HepG2 (cell line): ENCODE results near the gene RABL6. TPM values are rescaled to one million over a fixed set of nuclear protein-coding genes. Genes with fewer than 3 reads are reported as not detected.

Source experiments
- AFF4 ChIP-seq: sonication (generic); formaldehyde crosslinking; IDR thresholded peaks from 2 replicates; pipeline ENCODE4 v1.4.0; 2020; ENCODE audit warnings: missing genetic modification reagents
- ASH2L ChIP-seq: fragments of 300-600, 200-600 bp; sonication (generic); IDR thresholded peaks from 2 replicates; pipeline ENCODE4 v1.7.0; 2017; ENCODE audit warnings: low read depth, mild to moderate bottlenecking, moderate library complexity, mixed read lengths, low read length; ENCODE audit not compliant: insufficient read length
- BCL3 ChIP-seq: sonication (generic); formaldehyde crosslinking; IDR thresholded peaks from 2 replicates; pipeline ENCODE4 v1.5.1; 2020; ENCODE audit warnings: mild to moderate bottlenecking, missing genetic modification reagents, moderate library complexity
- ELF1 ChIP-seq: sonication (generic); formaldehyde crosslinking; IDR thresholded peaks from 2 replicates; pipeline ENCODE4 v1.4.0; 2020; ENCODE audit warnings: missing genetic modification reagents
- GATA4 ChIP-seq: sonication (generic); IDR thresholded peaks from 2 replicates; pipeline ENCODE4 v1.6.1; 2016; ENCODE audit warnings: antibody characterized with exemption, low read depth, borderline replicate concordance
- HMG20B ChIP-seq: conservative IDR thresholded peaks from 2 replicates; pipeline ENCODE4 v1.6.1; 2016; ENCODE audit warnings: missing genetic modification reagents, missing compliant biosample characterization
- IKZF4 ChIP-seq: sonication (generic); formaldehyde crosslinking; IDR thresholded peaks from 2 replicates; pipeline ENCODE4 v1.5.1; 2020; ENCODE audit warnings: borderline replicate concordance, mild to moderate bottlenecking, low read depth, missing genetic modification reagents; ENCODE audit errors: not compliant biosample characterization
- MED1 ChIP-seq: sonication (generic); formaldehyde crosslinking; IDR thresholded peaks from 2 replicates; pipeline ENCODE4 v1.4.0; 2020; ENCODE audit warnings: missing genetic modification reagents
- MED8 ChIP-seq: sonication (generic); formaldehyde crosslinking; IDR thresholded peaks from 2 replicates; pipeline ENCODE4 v1.8.1; 2023; ENCODE audit warnings: mild to moderate bottlenecking, missing genetic modification reagents; ENCODE audit not compliant: insufficient replicate concordance
- NFE2L1 ChIP-seq: sonication (generic); formaldehyde crosslinking; IDR thresholded peaks from 2 replicates; pipeline ENCODE4 v1.4.0; 2020; ENCODE audit warnings: missing genetic modification reagents, mild to moderate bottlenecking, borderline replicate concordance
- NFKB2 ChIP-seq: sonication (generic); formaldehyde crosslinking; IDR thresholded peaks from 2 replicates; pipeline ENCODE4 v1.4.0; 2020; ENCODE audit warnings: missing genetic modification reagents, borderline replicate concordance
- POGZ ChIP-seq: sonication (generic); formaldehyde crosslinking; IDR thresholded peaks from 2 replicates; pipeline ENCODE4 v1.4.0; 2020; ENCODE audit warnings: mild to moderate bottlenecking, missing genetic modification reagents
- POLR2AphosphoS5 ChIP-seq: IDR thresholded peaks from 2 replicates; pipeline ENCODE4 v1.6.1; 2012; ENCODE audit warnings: low read depth, low read length
- SIN3A ChIP-seq: IDR thresholded peaks from 2 replicates; pipeline ENCODE4 v1.6.1; 2011; ENCODE audit warnings: low read depth, mild to moderate bottlenecking, control low read depth, low read length, borderline replicate concordance
- SP1 ChIP-seq, 2 experiments: fragments of 450-650 bp in 1 of 2; sonication (generic) in 1 of 2; formaldehyde crosslinking in 1 of 2; IDR thresholded peaks; 2 replicates each; pipeline versions ENCODE4 v1.4.0 to v1.6.1; 2016 to 2020; ENCODE audit warnings: missing genetic modification reagents in 1 of 2
- TARDBP ChIP-seq: sonication (generic); formaldehyde crosslinking; IDR thresholded peaks from 2 replicates; pipeline ENCODE4 v1.8.0; 2022; ENCODE audit warnings: mild to moderate bottlenecking, missing genetic modification reagents
- ZBTB43 ChIP-seq: sonication (generic); formaldehyde crosslinking; conservative IDR thresholded peaks from 2 replicates; pipeline ENCODE4 v1.4.0; 2020; ENCODE audit warnings: missing genetic modification reagents
- ZFX ChIP-seq: sonication (generic); formaldehyde crosslinking; IDR thresholded peaks from 2 replicates; pipeline ENCODE4 v1.4.0; 2020; ENCODE audit warnings: mild to moderate bottlenecking, low read depth, missing genetic modification reagents, moderate library complexity
- ZMYM3 ChIP-seq: sonication (generic); formaldehyde crosslinking; IDR thresholded peaks from 2 replicates; pipeline ENCODE4 v1.5.1; 2020; ENCODE audit warnings: mild to moderate bottlenecking, missing genetic modification reagents
- ZNF563 ChIP-seq: sonication (generic); formaldehyde crosslinking; IDR thresholded peaks from 2 replicates; pipeline ENCODE4 v1.8.0; 2022; ENCODE audit warnings: mild to moderate bottlenecking, moderate library complexity, missing genetic modification reagents
- ZNF670 ChIP-seq: sonication (generic); formaldehyde crosslinking; IDR thresholded peaks from 2 replicates; pipeline ENCODE4 v1.8.0; 2022; ENCODE audit warnings: mild to moderate bottlenecking, missing genetic modification reagents, borderline replicate concordance
- ZNF776 ChIP-seq: sonication (generic); formaldehyde crosslinking; IDR thresholded peaks from 2 replicates; pipeline ENCODE4 v1.4.0; 2020; ENCODE audit warnings: mild to moderate bottlenecking, missing genetic modification reagents
- ZNF792 ChIP-seq: IDR thresholded peaks from 2 replicates; pipeline ENCODE4 v1.6.1; 2016
- polyA plus RNA-seq, 8 experiments: library from polyadenylated mRNA; depleted of rRNA in 3 of 8; stranded (reverse) in 7 of 8; unstranded in 1 of 8; fragments of >200 nt; fragmentation: Illumina TruSeq in 4 of 8; extraction: Trizol in 4 of 8; gene quantifications; 2 replicates each; pipeline versions ENCODE4 v1.2.1 to v1.2.3, GENCODE V29; 2011 to 2016; ENCODE audit warnings: low read depth in 4 of 8, missing spikeins in 1 of 8, mixed read lengths in 1 of 8; ENCODE audit not compliant: insufficient read depth in 1 of 8
- total RNA-seq, 5 experiments: library from RNA; depleted of rRNA; stranded (reverse); fragments of >200 nt; fragmentation: Illumina TruSeq; extraction: Trizol; gene quantifications; 2 replicates each; pipeline ENCODE4 v1.2.3, GENCODE V29; 2016; ENCODE audit warnings: low read depth in 1 of 5

RABL6 gene
- total and polyA plus RNA-seq, 2 of the 13 experiments (the other 11 are each of a cell fraction or from before 2014, with no cell fraction given), result 81.5 to 125 TPM

GRCh38 chr9:136790640-136791515 lies 16.9 kb upstream of the RABL6 start, which contains the start of gene TMEM141 (continued):
- TF ChIP-seq AFF4 (CRISPR knock-in tag), result peak; percentile 66; the same call in 1 of the 2 replicates
- TF ChIP-seq BCL3, result peak; percentile 11; the same call in 1 of the 2 replicates
- TF ChIP-seq ZMYM3 (CRISPR knock-in tag), result no peak
- 0 out of 2 replicates have a peak, but pooled peaks have one; percentile 50 for TF ChIP-seq ZNF670 (CRISPR knock-in tag)
- no peak for TF ChIP-seq TARDBP (CRISPR knock-in tag)
- TF ChIP-seq NFE2L1 (CRISPR knock-in tag), result 0 out of 2 replicates have a peak, but pooled peaks have one; percentile 25
- TF ChIP-seq ELF1, result peak; percentile 66
- TF ChIP-seq ZBTB43 (CRISPR knock-in tag), result 0 out of 2 replicates have a peak, but pooled peaks have one; percentile 55
- no peak for TF ChIP-seq POGZ (CRISPR knock-in tag)
- TF ChIP-seq ASH2L, result peak; percentile 20
- TF ChIP-seq IKZF4 (CRISPR knock-in tag), result peak; percentile 32
- peak; percentile 67; the same call in 1 of the 2 replicates for TF ChIP-seq ZFX (CRISPR knock-in tag)
- TF ChIP-seq SP1 (IDR thresholded peaks at IDR 0.05), result no peak
- peak; percentile 83 for TF ChIP-seq SP1 (CRISPR knock-in tag; IDR thresholded peaks at IDR 0.05)
- TF ChIP-seq POLR2AphosphoS5, result peak; percentile 98
- TF ChIP-seq MED1 (CRISPR knock-in tag), result peak; percentile 87
- peak; percentile 84 for TF ChIP-seq MED8 (CRISPR knock-in tag)
- TF ChIP-seq ZNF776 (CRISPR knock-in tag), result peak; percentile 77; the same call in 1 of the 2 replicates
- peak; percentile 44; the same call in 1 of the 2 replicates for TF ChIP-seq NFKB2 (CRISPR knock-in tag)
- peak; percentile 48; the same call in 1 of the 2 replicates for TF ChIP-seq SIN3A
- TF ChIP-seq ZNF563, result no peak
- no peak for TF ChIP-seq HMG20B (CRISPR knock-in tag)
- TF ChIP-seq GATA4, result peak; percentile 31; the same call in 1 of the 2 replicates
- TF ChIP-seq ZNF792 (CRISPR knock-in tag), result peak; percentile 19; the same call in 1 of the 2 replicates
